Femur (tissue), 1 donor: ENCODE measurements around the gene BID.
"Not testable (repeated sequence)": the region's sequence is repeated elsewhere in the genome, so short reads cannot be mapped to it uniquely, and the experiment has no call there.

Experiments
- DNase-seq: peaks from one replicate; pipeline ENCODE4 v3.0.0-alpha.2; 2017

BID gene

GRCh38 chr22:17698276-17698675, 76.0 kb downstream of the BID start:
- not testable (repeated sequence) for DNase-seq

DNA sequence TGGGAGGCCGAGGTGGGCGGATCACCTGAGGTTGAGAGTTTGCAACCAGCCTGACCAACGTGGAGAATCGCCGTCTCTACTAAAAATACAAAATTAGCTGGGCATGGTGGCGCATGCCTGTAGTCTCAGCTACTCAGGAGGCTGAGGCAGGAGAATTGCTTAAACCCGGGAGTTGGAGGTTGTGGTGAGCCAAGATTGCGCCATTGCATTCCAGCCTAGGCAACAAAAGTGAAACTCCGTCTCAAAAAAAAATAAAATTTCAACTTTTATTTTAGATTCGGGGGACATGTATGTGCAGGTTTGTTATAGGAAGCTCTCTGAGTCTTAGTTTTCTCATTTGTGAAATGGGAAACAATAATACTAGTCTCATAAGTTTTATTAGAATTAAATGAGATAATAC, 77.1 kb downstream of the BID start:
- not testable (repeated sequence) for DNase-seq

DNA sequence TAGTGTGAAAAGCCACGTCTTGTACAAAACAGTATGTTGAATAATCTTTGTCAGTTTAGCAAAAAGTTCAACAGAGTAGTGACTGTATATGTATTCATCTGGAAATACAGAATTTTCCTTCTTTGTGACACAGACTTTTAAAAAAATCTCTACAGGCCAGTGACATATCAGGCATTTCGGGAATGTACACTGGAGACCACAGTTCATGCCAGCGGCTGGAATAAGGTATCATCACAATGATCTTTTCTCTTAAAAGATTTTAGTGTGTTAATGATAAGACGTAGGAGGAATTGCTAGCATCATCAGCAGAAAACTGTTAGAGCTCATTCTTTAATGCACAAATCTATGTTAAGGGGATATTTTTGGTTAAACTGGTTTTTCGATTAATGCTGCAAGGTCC, 78.3 kb downstream of the BID start:
- no peak for DNase-seq

GRCh38 chr22:17694752-17695151, 79.5 kb downstream of the BID start:
- DNase-seq = no peak

GRCh38 chr22:17694193-17694592, 80.1 kb downstream of the BID start:
- DNase-seq = no peak

GRCh38 chr22:17692841-17693240, 81.4 kb downstream of the BID start:
- no peak for DNase-seq

DNA sequence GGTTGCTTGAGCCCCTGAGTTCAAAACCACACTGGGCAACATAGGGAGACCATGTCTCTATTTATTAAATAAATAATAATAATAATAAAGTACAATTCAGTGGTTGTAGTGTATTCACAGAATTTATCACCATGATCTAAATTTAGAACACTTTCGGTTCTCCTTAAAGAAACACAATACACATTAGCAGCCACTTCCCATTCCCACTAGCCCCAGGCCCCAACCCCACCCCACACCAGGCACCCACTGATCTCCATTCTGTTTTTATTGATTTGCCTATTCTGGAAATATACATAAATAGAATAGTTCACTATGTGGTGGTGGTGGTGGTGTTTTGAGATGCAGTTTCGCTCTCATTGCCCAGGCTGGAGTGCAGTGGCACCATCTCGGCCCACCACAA, 90.0 kb downstream of the BID start:
- no peak for DNase-seq
